CD4-positive, alpha-beta T cell (primary cell): ENCODE measurements around the gene CXCL12. TPM values are rescaled to one million over a fixed set of nuclear protein-coding genes. Genes with fewer than 3 reads are reported as not detected.

Source experiments
- ATAC-seq: fragments of 200-7000 bp; cut with Tn5 transposase; one replicate; pipeline ENCODE4 v1.10.0; 2022; ENCODE audit warnings: mild to moderate bottlenecking; ENCODE audit not compliant: poor library complexity
- CTCF ChIA-PET: fragments of 350-600 bp; sonication (Branson Sonifier 250); formaldehyde crosslinking; loops from one replicate; lab custom pipeline; 2021; ENCODE audit warnings: antibody characterized with exemption, inconsistent platforms; lab: Charles Lee
- POLR2A ChIA-PET: fragments of 350-600 bp; sonication (Branson Sonifier 250); formaldehyde crosslinking; loops from one replicate; lab custom pipeline; 2021; ENCODE audit warnings: antibody characterized with exemption, inconsistent platforms; lab: Charles Lee
- DNase-seq, 14 experiments: peaks; one replicate each; pipeline ENCODE4 v3.0.0-alpha.2; 2013 to 2020; ENCODE audit warnings: mixed read lengths in 2 of 14
- H3K27ac ChIP-seq, 2 donors: one replicate each; pipeline versions ENCODE4 v1.5.1 to v1.7.0; 2013; ENCODE audit warnings: low read length in 2 of 2, low read depth in 1 of 2, mild to moderate bottlenecking in 1 of 2
- H3K27me3 ChIP-seq, 2 experiments: 1 replicate in 1 of 2; 2 replicates in 1 of 2; pipeline versions ENCODE4 v1.6.1 to v1.7.0; 2013; ENCODE audit warnings: low read length in 2 of 2, control low read depth in 1 of 2, mild to moderate bottlenecking in 1 of 2, moderate library complexity in 1 of 2; ENCODE audit not compliant: insufficient read depth in 2 of 2, control insufficient read depth in 1 of 2
- H3K36me3 ChIP-seq: one replicate; pipeline ENCODE4 v1.6.1; 2013; ENCODE audit warnings: low read length, control low read depth; ENCODE audit not compliant: insufficient read depth
- H3K4me1 ChIP-seq: one replicate; pipeline ENCODE4 v1.6.1; 2013; ENCODE audit warnings: low read length, control low read depth; ENCODE audit not compliant: insufficient read depth
- H3K4me3 ChIP-seq: one replicate; pipeline ENCODE4 v1.5.1; 2013; ENCODE audit warnings: mild to moderate bottlenecking, low read length, moderate library complexity
- H3K9me3 ChIP-seq, 2 experiments: 1 replicate in 1 of 2; 2 replicates in 1 of 2; pipeline versions ENCODE4 v1.6.1 to v1.7.0; 2013; ENCODE audit warnings: low read length in 2 of 2, mild to moderate bottlenecking in 2 of 2, control low read depth in 1 of 2, moderate library complexity in 1 of 2; ENCODE audit not compliant: control insufficient read depth in 1 of 2, insufficient read depth in 1 of 2
- H3K27ac Mint-ChIP-seq: one replicate; pipeline ENCODE4 v1.8.0; 2020; ENCODE audit warnings: mixed read lengths
- H3K27me3 Mint-ChIP-seq: one replicate; pipeline ENCODE4 v1.8.0; 2021; ENCODE audit warnings: mixed read lengths
- H3K36me3 Mint-ChIP-seq: one replicate; pipeline ENCODE4 v1.8.0; 2021; ENCODE audit warnings: low read depth, mixed read lengths
- H3K4me1 Mint-ChIP-seq: one replicate; pipeline ENCODE4 v1.8.0; 2021; ENCODE audit warnings: low read depth, mixed read lengths
- H3K4me3 Mint-ChIP-seq: one replicate; pipeline ENCODE4 v1.8.0; 2020; ENCODE audit warnings: mild to moderate bottlenecking, mixed read lengths
- H3K9me3 Mint-ChIP-seq: one replicate; pipeline ENCODE4 v1.8.0; 2020; ENCODE audit warnings: mixed read lengths
- intact Hi-C, 2 experiments: fragments of 100-400 bp; cut with DNase I in 1 of 2; cut with micrococcal nuclease in 1 of 2; formaldehyde crosslinking; loops; one replicate each; pipeline versions ENCODE4 v1.15.1 to v1.9.0; 2023 to 2025; cut with DNase I, micrococcal nuclease
- total RNA-seq, 174 experiments: library from RNA in 2 of 174; stranded (reverse) in 2 of 174; gene quantifications; one replicate each; pipeline ENCODE4 v1.2.3 and lab custom pipeline; 2021 to 2026
- TF ChIP-seq, protein P1 (sequence below): fragments of 200-600 bp; IDR thresholded peaks from one replicate; pipeline ENCODE4 v1.8.0; 2022; ENCODE audit warnings: antibody characterized with exemption, mild to moderate bottlenecking

CXCL12 gene
- total RNA-seq, 2 experiments from 2014 or later, result not detected

DNA sequence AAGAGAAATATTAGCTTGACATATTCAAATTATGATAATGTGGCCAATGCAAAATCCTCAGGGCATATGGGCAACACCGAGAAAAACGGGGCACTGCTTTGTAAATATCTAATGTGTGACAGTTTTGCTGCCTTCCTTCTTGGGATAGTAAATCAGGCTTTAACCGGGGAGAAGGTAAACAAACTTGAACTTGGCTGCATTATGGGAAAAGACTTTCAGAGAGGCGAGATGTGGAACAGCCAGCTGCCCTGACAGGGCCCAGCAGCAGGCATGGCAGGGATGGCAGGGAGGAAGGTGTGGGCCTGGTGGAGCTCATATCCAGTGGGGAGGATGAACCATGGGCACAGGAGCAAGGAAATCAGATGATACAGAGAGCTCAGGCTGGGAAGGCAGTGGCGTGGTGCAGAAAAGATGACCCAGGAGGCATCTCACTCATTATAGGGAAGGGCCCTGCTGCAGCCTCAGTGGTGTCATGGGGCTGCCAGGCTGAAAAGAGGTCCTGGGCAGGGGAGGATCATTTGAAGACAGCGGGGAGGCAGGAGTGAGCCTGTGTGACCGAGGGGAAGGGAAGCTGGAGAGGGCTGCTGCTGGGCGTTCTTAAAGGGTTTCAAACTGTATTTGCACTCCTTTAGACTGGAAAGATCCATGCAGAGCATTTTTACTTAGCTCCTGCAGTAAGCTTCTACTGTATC lies 26.7 kb downstream of the CXCL12 start:
- Histone ChIP-seq H3K9me3 (peaks cover 0 to 4% of the 10 kb centered on the region in 2 experiments), H3K4me3 (no peak overlapping the region), H3K4me1 (no peaks in the 10 kb centered on the region), H3K36me3 (no peaks in the 10 kb centered on the region), H3K27ac (no peak overlapping the region), H3K27me3 (no peaks in the 10 kb centered on the region)
- intact Hi-C loops, result no loop called here
- Mint-ChIP-seq H3K36me3 (no peaks in the 10 kb centered on the region), H3K27me3 (no peaks in the 10 kb centered on the region), H3K9me3 (no peaks in the 10 kb centered on the region), H3K4me3 (no peak overlapping the region), H3K27ac (no peak overlapping the region), H3K4me1 (no peaks in the 10 kb centered on the region)
- ChIA-PET POLR2A (no interaction called here), CTCF (no interaction called here)
- ATAC-seq (no peak), DNase-seq (no peak)
- TF ChIP-seq, protein P1, sequence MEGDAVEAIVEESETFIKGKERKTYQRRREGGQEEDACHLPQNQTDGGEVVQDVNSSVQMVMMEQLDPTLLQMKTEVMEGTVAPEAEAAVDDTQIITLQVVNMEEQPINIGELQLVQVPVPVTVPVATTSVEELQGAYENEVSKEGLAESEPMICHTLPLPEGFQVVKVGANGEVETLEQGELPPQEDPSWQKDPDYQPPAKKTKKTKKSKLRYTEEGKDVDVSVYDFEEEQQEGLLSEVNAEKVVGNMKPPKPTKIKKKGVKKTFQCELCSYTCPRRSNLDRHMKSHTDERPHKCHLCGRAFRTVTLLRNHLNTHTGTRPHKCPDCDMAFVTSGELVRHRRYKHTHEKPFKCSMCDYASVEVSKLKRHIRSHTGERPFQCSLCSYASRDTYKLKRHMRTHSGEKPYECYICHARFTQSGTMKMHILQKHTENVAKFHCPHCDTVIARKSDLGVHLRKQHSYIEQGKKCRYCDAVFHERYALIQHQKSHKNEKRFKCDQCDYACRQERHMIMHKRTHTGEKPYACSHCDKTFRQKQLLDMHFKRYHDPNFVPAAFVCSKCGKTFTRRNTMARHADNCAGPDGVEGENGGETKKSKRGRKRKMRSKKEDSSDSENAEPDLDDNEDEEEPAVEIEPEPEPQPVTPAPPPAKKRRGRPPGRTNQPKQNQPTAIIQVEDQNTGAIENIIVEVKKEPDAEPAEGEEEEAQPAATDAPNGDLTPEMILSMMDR, result no peak

DNA sequence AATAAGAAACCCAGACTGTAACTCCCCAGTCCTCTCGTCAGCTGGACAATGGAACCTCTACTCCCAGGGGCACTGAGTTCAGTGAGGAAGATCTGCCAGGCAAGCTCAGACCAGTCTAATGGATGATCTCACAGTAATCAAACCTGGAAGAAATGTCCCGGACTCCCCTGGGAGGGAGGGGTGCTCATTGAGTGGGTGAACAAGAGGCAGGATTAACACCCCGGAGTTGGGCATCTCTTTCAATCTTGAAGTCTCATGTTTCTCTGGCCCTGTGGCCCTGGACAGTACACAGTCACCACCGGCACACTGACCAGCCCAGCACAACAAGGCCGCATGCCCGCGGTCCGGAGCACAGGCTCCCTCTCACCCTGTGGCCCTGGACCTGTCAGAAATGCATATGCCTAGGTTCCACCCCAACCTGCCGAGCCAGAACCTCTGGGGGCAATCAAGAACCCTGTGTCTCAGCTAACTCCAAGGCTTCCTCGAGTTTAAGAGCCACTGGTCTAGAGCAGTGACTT lies 27.8 kb downstream of the CXCL12 start:
- Histone ChIP-seq H3K4me1 (no peaks in the 10 kb centered on the region), H3K4me3 (no peak overlapping the region), H3K27me3 (no peaks in the 10 kb centered on the region), H3K36me3 (no peaks in the 10 kb centered on the region), H3K27ac (no peak overlapping the region), H3K9me3 (no peaks in the 10 kb centered on the region)
- POLR2A ChIA-PET, result no interaction called here
- H3K27me3 Mint-ChIP-seq, result peaks cover 5% of the 10 kb centered on the region
- H3K4me3 Mint-ChIP-seq, result no peak overlapping the region
- H3K4me1 Mint-ChIP-seq, result no peaks in the 10 kb centered on the region
- no peak overlapping the region for H3K27ac Mint-ChIP-seq
- H3K9me3 Mint-ChIP-seq, result no peaks in the 10 kb centered on the region
- ATAC-seq (no peak), DNase-seq (no peak)
- H3K36me3 Mint-ChIP-seq, result no peaks in the 10 kb centered on the region
- TF ChIP-seq, protein P1, result no peak
- CTCF ChIA-PET, result no interaction called here
- intact Hi-C loops, result no loop called here

DNA sequence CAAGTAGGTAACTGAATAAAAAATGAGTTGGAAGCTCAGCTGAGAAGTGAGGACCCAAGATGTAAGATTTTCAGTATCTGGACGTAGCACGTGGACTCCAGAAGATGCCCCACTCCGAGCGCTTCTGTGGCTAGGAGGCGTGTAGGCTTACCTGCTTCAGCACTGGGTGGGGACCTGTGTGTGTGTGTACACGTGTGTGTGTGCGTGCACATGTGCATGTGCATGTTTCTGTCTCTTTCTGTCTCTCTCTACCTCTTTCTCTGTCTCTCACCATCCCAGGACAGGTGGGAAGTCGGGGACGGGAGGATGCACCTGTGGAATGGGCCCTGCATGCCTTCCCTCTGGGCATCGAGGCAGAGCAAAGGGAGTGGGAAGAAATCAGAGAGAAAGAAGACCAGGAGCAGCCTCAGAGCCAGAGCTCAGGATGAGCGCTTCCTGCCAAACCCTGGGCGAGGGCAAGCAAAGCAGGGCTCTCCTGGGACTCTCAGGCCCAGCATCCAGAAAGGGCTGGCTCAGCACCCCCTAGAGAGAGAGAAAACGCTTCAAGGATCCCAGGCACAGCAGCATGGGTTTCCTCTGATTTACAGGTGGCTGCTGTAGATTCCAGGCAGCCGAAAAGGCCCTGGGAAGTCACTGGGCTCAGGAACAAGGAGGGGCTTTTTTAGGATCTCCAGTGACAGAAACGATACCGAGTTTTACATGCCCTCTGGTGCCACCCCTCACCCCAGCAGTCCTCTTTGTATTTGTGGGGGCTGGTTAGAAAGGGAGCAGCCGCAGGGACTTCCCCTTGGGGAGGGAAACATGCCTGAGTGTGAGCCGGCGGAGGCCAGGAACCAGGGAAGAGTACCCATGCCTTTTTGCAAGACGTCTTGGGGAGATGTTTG lies 28.5 kb downstream of the CXCL12 start:
- no peak overlapping the region for H3K27ac Mint-ChIP-seq
- ChIA-PET CTCF (no interaction called here), POLR2A (no interaction called here)
- Histone ChIP-seq H3K4me3 (no peak overlapping the region), H3K36me3 (no peaks in the 10 kb centered on the region), H3K27ac (no peak overlapping the region), H3K4me1 (no peaks in the 10 kb centered on the region), H3K27me3 (no peaks in the 10 kb centered on the region), H3K9me3 (no peaks in the 10 kb centered on the region)
- no peaks in the 10 kb centered on the region for H3K36me3 Mint-ChIP-seq
- TF ChIP-seq, protein P1, result no peak
- no peaks in the 10 kb centered on the region for H3K9me3 Mint-ChIP-seq
- H3K4me1 Mint-ChIP-seq, result no peaks in the 10 kb centered on the region
- ATAC-seq, result no peak
- H3K4me3 Mint-ChIP-seq, result no peak overlapping the region
- H3K27me3 Mint-ChIP-seq, result peaks cover 5% of the 10 kb centered on the region
- intact Hi-C loops, result no loop called here
- no peak for DNase-seq
